ENCODE data around the gene GPX3. TPM values are rescaled to one million over a fixed set of nuclear protein-coding genes. Genes with fewer than 3 reads are reported as not detected.

Gene GPX3
- total RNA-seq, 2 experiments from 2014 or later: not detected

DNA sequence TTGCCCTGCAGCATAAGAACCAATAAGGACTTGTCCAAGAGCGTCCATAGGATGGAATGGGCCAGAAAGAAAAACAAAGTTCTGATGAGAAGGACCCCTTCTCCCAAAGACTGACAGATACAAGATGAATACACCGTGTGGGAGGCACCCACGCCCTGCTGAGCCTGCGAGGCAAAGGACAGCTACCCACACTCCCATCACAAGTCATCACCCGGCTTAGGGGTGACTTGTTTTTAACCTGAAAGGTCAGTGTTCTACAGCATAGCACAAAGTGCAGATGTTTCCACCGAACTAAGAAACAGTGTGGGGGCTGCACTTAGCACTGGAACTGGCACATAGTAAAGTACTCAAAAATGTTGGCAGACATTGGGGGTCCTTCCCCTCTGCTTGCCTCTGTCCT, 46.5 kb downstream of the GPX3 start:
- Mint-ChIP-seq H3K36me3 (peaks cover 81% of the 10 kb centered on the region), H3K27ac (peak overlapping the region; percentile 94), H3K27me3 (no peaks in the 10 kb centered on the region), H3K4me1 (ENCODE audit: low read depth) (peaks cover 100% of the 10 kb centered on the region), H3K9me3 (no peaks in the 10 kb centered on the region), H3K4me3 (peak overlapping the region; percentile 27)
- DNase-seq: peak; percentile 52
- POLR2A ChIA-PET: interaction anchor here (1.3 to 7.2 kb wide), 3 partner anchors 14 to 24 kb away, joined by 4 to 115 read pairs (median 8); partner anchors contain the start of gene TNIP1
- intact Hi-C loops (cut with micrococcal nuclease): no loop called here
- CTCF ChIA-PET: interaction anchor here (1.0 to 13.2 kb wide), 4 partner anchors 16 to 98 kb away, joined by 3 to 101 read pairs (median 7); no protein-coding TSS in a partner anchor

- intact Hi-C loops (cut with micrococcal nuclease): no loop called here
- Mint-ChIP-seq H3K4me3 (peak overlapping the region; percentile 60), H3K9me3 (no peaks in the 10 kb centered on the region), H3K4me1 (ENCODE audit: low read depth) (peaks cover 100% of the 10 kb centered on the region), H3K27ac (peak overlapping the region; percentile 94), H3K27me3 (no peaks in the 10 kb centered on the region), H3K36me3 (peaks cover 80% of the 10 kb centered on the region)
- DNase-seq: no peak
- CTCF ChIA-PET: interaction anchor here (0.7 to 13.2 kb wide), 6 partner anchors 11 to 97 kb away, joined by 3 to 101 read pairs (median 3); no protein-coding TSS in a partner anchor
- POLR2A ChIA-PET: interaction anchor here (0.7 to 7.2 kb wide), 2 partner anchors 13 to 27 kb away, joined by 3 to 115 read pairs; partner anchors contain the start of gene TNIP1
Observed at GRCh38 chr5:151067632-151068432, 47.4 kb downstream of the GPX3 start.

GRCh38 chr5:151068433-151069197, 48.2 kb downstream of the GPX3 start:
- H3K4me3 Mint-ChIP-seq: peak overlapping the region; percentile 60
- intact Hi-C loops (cut with micrococcal nuclease): loop anchor here (1.0 kb wide), 1 partner anchor 10 kb away; no protein-coding TSS in a partner anchor
- peak; percentile 80 for DNase-seq
- POLR2A ChIA-PET: interaction anchor here (0.7 to 7.2 kb wide), 4 partner anchors 8 to 26 kb away, joined by 3 to 115 read pairs (median 3); partner anchors contain the start of gene TNIP1
- peaks cover 98% of the 10 kb centered on the region for H3K4me1 Mint-ChIP-seq (ENCODE audit: low read depth)
- H3K27ac Mint-ChIP-seq: peak overlapping the region; percentile 94
- no peaks in the 10 kb centered on the region for H3K9me3 Mint-ChIP-seq
- H3K36me3 Mint-ChIP-seq: peaks cover 77% of the 10 kb centered on the region
- CTCF ChIA-PET: interaction anchor here (0.7 to 13.2 kb wide), 8 partner anchors 10 to 96 kb away, joined by 3 to 101 read pairs (median 4); partner anchors contain the start of gene TNIP1
- H3K27me3 Mint-ChIP-seq: no peaks in the 10 kb centered on the region

GRCh38 chr5:151070449-151070848, 50.1 kb downstream of the GPX3 start:
- no peak overlapping the region for H3K4me3 Mint-ChIP-seq
- no peak for DNase-seq
- H3K4me1 Mint-ChIP-seq (ENCODE audit: low read depth): peaks cover 94% of the 10 kb centered on the region
- H3K9me3 Mint-ChIP-seq: no peaks in the 10 kb centered on the region
- POLR2A ChIA-PET: interaction anchor here (0.7 to 7.2 kb wide), 4 partner anchors 10 to 28 kb away, joined by 3 to 115 read pairs (median 4); partner anchors contain the start of gene TNIP1
- peaks cover 76% of the 10 kb centered on the region for H3K36me3 Mint-ChIP-seq
- H3K27me3 Mint-ChIP-seq: no peaks in the 10 kb centered on the region
- intact Hi-C loops (cut with micrococcal nuclease): no loop called here
- CTCF ChIA-PET: interaction anchor here (0.9 to 13.2 kb wide), 6 partner anchors 8 to 94 kb away, joined by 3 to 101 read pairs (median 6); no protein-coding TSS in a partner anchor
- H3K27ac Mint-ChIP-seq: peak overlapping the region; percentile 64

- Mint-ChIP-seq H3K36me3 (peaks cover 80% of the 10 kb centered on the region), H3K27me3 (no peaks in the 10 kb centered on the region), H3K27ac (peak overlapping the region; percentile 64), H3K4me1 (ENCODE audit: low read depth) (peaks cover 94% of the 10 kb centered on the region), H3K4me3 (no peak overlapping the region), H3K9me3 (no peaks in the 10 kb centered on the region)
- intact Hi-C loops (cut with micrococcal nuclease): no loop called here
- CTCF ChIA-PET: interaction anchor here (0.9 to 13.2 kb wide), 4 partner anchors 12 to 94 kb away, joined by 3 to 101 read pairs (median 5); no protein-coding TSS in a partner anchor
- POLR2A ChIA-PET: interaction anchor here (1.0 to 7.2 kb wide), 4 partner anchors 10 to 22 kb away, joined by 3 to 115 read pairs (median 4); partner anchors contain the start of gene TNIP1
- no peak for DNase-seq
Observed at GRCh38 chr5:151071021-151071420, 50.6 kb downstream of the GPX3 start.

DNA sequence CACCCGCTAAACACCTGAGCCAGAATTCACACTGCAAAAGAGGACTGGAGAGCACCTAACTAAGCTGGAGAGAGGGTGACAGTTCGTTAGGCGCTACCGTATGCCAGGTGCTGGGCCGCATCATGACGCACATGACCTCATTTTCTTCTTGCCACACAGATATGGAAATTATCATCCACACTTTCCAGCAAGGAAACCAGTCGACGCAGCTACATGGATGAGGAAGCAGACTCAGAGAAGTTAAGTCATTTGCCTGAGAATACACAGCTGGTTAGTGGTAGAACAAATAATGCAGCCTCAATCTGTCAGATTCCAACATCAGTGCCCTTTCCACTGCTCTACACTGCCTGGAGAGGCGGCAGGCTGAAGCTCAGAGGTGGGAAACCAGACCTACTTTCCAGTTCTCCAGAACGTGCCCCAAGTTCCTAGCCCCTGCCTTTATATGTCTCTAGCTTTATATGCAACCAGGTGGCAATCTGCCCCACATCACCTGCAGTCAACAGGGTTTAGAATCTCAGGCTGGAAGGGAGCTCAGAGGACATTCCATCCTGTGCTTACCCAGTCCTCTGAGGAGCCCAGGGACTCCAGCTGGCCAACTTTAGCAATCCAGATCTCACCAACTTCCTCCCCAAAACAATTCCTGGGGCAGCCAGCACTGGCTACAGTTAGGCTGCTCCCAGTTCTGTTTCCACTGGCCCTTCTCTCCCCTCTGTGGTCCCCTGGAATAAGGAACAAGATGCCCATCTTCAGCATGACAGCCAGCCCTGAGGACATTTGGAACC, 51.6 kb downstream of the GPX3 start:
- no peaks in the 10 kb centered on the region for H3K27me3 Mint-ChIP-seq
- peak overlapping the region; percentile 63 for H3K27ac Mint-ChIP-seq
- POLR2A ChIA-PET: interaction anchor here (0.9 to 7.2 kb wide), 4 partner anchors 9 to 20 kb away, joined by 3 to 115 read pairs (median 5); partner anchors contain the start of gene TNIP1
- H3K36me3 Mint-ChIP-seq: peaks cover 82% of the 10 kb centered on the region
- H3K9me3 Mint-ChIP-seq: no peaks in the 10 kb centered on the region
- H3K4me3 Mint-ChIP-seq: no peak overlapping the region
- no peak for DNase-seq
- CTCF ChIA-PET: interaction anchor here (0.8 to 13.2 kb wide), 4 partner anchors 21 to 93 kb away, joined by 3 to 101 read pairs (median 5); no protein-coding TSS in a partner anchor
- H3K4me1 Mint-ChIP-seq (ENCODE audit: low read depth): peaks cover 94% of the 10 kb centered on the region
- intact Hi-C loops (cut with micrococcal nuclease): no loop called here

- DNase-seq: no peak
- Mint-ChIP-seq H3K27ac (peak overlapping the region; percentile 63), H3K27me3 (no peaks in the 10 kb centered on the region), H3K4me1 (ENCODE audit: low read depth) (peaks cover 94% of the 10 kb centered on the region), H3K36me3 (peaks cover 82% of the 10 kb centered on the region), H3K4me3 (no peak overlapping the region), H3K9me3 (no peaks in the 10 kb centered on the region)
- intact Hi-C loops (cut with micrococcal nuclease): no loop called here
- ChIA-PET POLR2A (interaction anchor here (0.6 to 0.9 kb wide), 2 partner anchors 8 to 42 kb away, joined by 3 to 5 read pairs; partner anchors contain the start of gene TNIP1), CTCF (interaction anchor here (13.2 kb wide), 1 partner anchor 22 kb away, joined by 101 read pairs; no protein-coding TSS in a partner anchor)
Observed at GRCh38 chr5:151072630-151073025, 52.2 kb downstream of the GPX3 start.

- no peaks in the 10 kb centered on the region for H3K9me3 Mint-ChIP-seq
- DNase-seq: no peak
- H3K27me3 Mint-ChIP-seq: no peaks in the 10 kb centered on the region
- CTCF ChIA-PET: interaction anchor here (4.8 to 13.2 kb wide), 2 partner anchors 23 to 43 kb away, joined by 21 to 101 read pairs; no protein-coding TSS in a partner anchor
- H3K4me1 Mint-ChIP-seq (ENCODE audit: low read depth): peaks cover 94% of the 10 kb centered on the region
- H3K4me3 Mint-ChIP-seq: no peak overlapping the region
- H3K36me3 Mint-ChIP-seq: peaks cover 82% of the 10 kb centered on the region
- POLR2A ChIA-PET: interaction anchor here (0.6 kb wide), 1 partner anchor 43 kb away, joined by 3 read pairs; no protein-coding TSS in a partner anchor
- intact Hi-C loops (cut with micrococcal nuclease): no loop called here
- H3K27ac Mint-ChIP-seq: no peak overlapping the region
Observed at GRCh38 chr5:151073280-151073679, 52.9 kb downstream of the GPX3 start.

DNA sequence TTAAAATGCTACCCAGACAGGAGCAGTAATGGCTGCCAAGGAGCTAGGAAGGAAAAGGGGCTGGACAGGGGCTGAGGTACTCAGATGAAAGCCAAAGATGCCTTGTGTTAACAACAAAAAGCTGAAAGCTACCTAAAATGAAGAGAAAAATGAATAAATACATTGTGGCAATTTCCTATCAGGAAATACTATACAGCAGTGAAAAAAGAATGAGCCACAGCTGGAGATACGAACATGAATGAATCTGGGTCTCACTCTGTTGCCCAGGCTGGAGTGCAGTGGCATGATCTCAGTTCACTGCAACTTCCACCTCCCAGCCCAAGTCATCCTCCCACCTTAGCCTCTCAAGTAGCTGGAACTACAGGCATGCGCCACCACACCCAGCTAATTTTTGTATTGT, 54.2 kb downstream of the GPX3 start:
- CTCF ChIA-PET: interaction anchor here (0.9 to 4.8 kb wide), 3 partner anchors 9 to 41 kb away, joined by 3 to 21 read pairs (median 16); no protein-coding TSS in a partner anchor
- Mint-ChIP-seq H3K27me3 (no peaks in the 10 kb centered on the region), H3K9me3 (no peaks in the 10 kb centered on the region), H3K36me3 (peaks cover 82% of the 10 kb centered on the region), H3K4me1 (ENCODE audit: low read depth) (peaks cover 87% of the 10 kb centered on the region), H3K4me3 (no peak overlapping the region), H3K27ac (peak overlapping the region; percentile 90)
- no peak for DNase-seq
- intact Hi-C loops (cut with micrococcal nuclease): no loop called here
- POLR2A ChIA-PET: interaction anchor here (1.3 kb wide), 1 partner anchor 10 kb away, joined by 4 read pairs; no protein-coding TSS in a partner anchor

DNA sequence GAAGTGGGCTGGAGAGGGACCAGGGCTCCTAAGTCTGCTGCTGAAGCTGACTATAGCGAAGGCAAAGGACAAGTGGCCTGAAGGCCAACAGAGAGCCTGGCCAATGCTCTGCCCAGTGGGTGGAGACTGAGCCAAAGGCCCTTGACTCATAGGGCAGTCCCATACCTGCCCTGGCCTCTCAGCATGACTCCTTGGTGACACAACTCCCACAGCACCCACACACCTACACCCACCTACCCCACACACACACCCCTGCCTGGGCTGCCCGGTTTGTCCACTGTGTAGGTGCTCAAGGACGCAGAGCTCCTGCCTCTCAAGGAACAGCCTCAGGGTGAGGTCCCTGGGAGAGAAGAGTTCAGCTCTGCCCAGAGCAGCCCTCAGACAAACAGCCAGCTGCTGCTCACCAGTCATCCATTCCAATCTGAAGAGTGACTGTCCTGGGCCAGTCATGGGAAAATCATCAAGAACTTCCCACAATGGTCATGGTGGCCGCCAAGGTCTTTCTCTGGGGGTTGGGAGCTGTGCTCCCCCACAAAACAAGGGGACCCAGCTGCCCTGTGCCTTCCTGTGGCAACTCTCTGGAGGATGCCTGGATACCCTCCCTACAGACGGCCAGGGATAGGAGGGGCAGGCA, 55.4 kb downstream of the GPX3 start:
- peaks cover 77% of the 10 kb centered on the region for H3K4me1 Mint-ChIP-seq (ENCODE audit: low read depth)
- no peaks in the 10 kb centered on the region for H3K9me3 Mint-ChIP-seq
- H3K27ac Mint-ChIP-seq: peak overlapping the region; percentile 90
- CTCF ChIA-PET: interaction anchor here (0.6 to 4.8 kb wide), 5 partner anchors 11 to 89 kb away, joined by 3 to 21 read pairs (median 4); no protein-coding TSS in a partner anchor
- intact Hi-C loops (cut with micrococcal nuclease): loop anchor here (5.0 kb wide), 3 partner anchors 294 to 664 kb away; partner anchors contain the start of genes CD74 and RBM22
- POLR2A ChIA-PET: interaction anchor here (0.8 to 1.3 kb wide), 3 partner anchors 10 to 81 kb away, joined by 4 read pairs; no protein-coding TSS in a partner anchor
- H3K27me3 Mint-ChIP-seq: no peaks in the 10 kb centered on the region
- peaks cover 80% of the 10 kb centered on the region for H3K36me3 Mint-ChIP-seq
- peak overlapping the region; percentile 85 for H3K4me3 Mint-ChIP-seq
- peak; percentile 63 for DNase-seq

Measured in activated CD4-positive, alpha-beta memory T cell treated with anti-CD3 and anti-CD28 coated beads for 36 hours (primary cell).